H1 (cell line): Measurements from ENCODE around the gene ZMIZ1. TPM values are rescaled to one million over a fixed set of nuclear protein-coding genes. Genes with fewer than 3 reads are reported as not detected.

Experiments used
- CTCF ChIA-PET: fragments of 300-600 bp; sonication (Branson Sonifier 250); formaldehyde crosslinking; loops from one replicate; lab custom pipeline; 2021; ENCODE audit not compliant: partially characterized antibody; lab: Charles Lee
- POLR2A ChIA-PET: fragments of 300-600 bp; sonication (Branson Sonifier 250); formaldehyde crosslinking; loops from one replicate; lab custom pipeline; 2021; ENCODE audit warnings: inconsistent platforms; ENCODE audit not compliant: partially characterized antibody; lab: Charles Lee
- DNase-seq, 2 experiments: peaks; one replicate each; pipeline versions ENCODE4 v3.0.0 to v3.0.0-alpha.2; 2010 to 2022; ENCODE audit warnings: low spot score in 2 of 2, low read depth in 1 of 2, mixed read lengths in 1 of 2
- FAIRE-seq: peaks from 2 replicates; lab custom pipeline; 2011; peaks lifted over from hg19 to GRCh38; lab: Jason Lieb, UNC
- H2AFZ ChIP-seq: 2 replicates; pipeline ENCODE4 v1.8.1; 2012; ENCODE audit warnings: low read length, inconsistent platforms
- H2AK5ac ChIP-seq: 2 replicates; pipeline ENCODE4 v1.6.1; 2013; ENCODE audit warnings: low read depth, low read length
- H2BK120ac ChIP-seq: replicated peaks from 2 replicates; pipeline ENCODE3; 2013; ENCODE audit warnings: low read depth, low read length, inconsistent platforms
- H2BK12ac ChIP-seq: 2 replicates; pipeline ENCODE4 v1.6.1; 2013; ENCODE audit warnings: low read depth, low read length
- H2BK15ac ChIP-seq: 2 replicates; pipeline ENCODE4 v1.6.1; 2013; ENCODE audit warnings: low read length
- H2BK20ac ChIP-seq: 2 replicates; pipeline ENCODE4 v1.6.1; 2013; ENCODE audit warnings: low read length
- H2BK5ac ChIP-seq: 2 replicates; pipeline ENCODE4 v1.6.1; 2013; ENCODE audit warnings: low read depth, low read length
- H3K14ac ChIP-seq: 2 replicates; pipeline ENCODE4 v1.6.1; 2013; ENCODE audit warnings: inconsistent platforms; ENCODE audit not compliant: insufficient read length
- H3K18ac ChIP-seq: 2 replicates; pipeline ENCODE4 v1.6.1; 2013; ENCODE audit warnings: low read length; ENCODE audit errors: extremely low read depth
- H3K23ac ChIP-seq: 2 replicates; pipeline ENCODE4 v1.6.1; 2013; ENCODE audit warnings: inconsistent platforms; ENCODE audit not compliant: insufficient read length
- H3K23me2 ChIP-seq: 2 replicates; pipeline ENCODE4 v1.6.1; 2013; ENCODE audit warnings: low read depth, low read length
- H3K27ac ChIP-seq: 2 replicates; pipeline ENCODE4 v1.6.1; 2011; ENCODE audit warnings: low read depth, low read length, inconsistent platforms
- H3K27me3 ChIP-seq, 4 experiments: replicated peaks in 1 of 4; 1 replicate in 1 of 4; 2 replicates in 3 of 4; pipeline versions ENCODE4 v1.6.1 to v1.8.1; 2011 to 2013; ENCODE audit warnings: low read length in 3 of 4, mild to moderate bottlenecking in 3 of 4, inconsistent platforms in 2 of 4, mixed read lengths in 2 of 4, moderate library complexity in 1 of 4; ENCODE audit not compliant: control insufficient read depth in 3 of 4, insufficient read depth in 3 of 4; ENCODE audit errors: extremely low read depth in 1 of 4
- H3K36me3 ChIP-seq, 4 experiments: 2 replicates each; pipeline versions ENCODE4 v1.6.1 to v1.8.1; 2011 to 2013; ENCODE audit warnings: mild to moderate bottlenecking in 4 of 4, low read length in 3 of 4, moderate library complexity in 2 of 4, control low read depth in 1 of 4, inconsistent platforms in 1 of 4; ENCODE audit not compliant: insufficient read depth in 4 of 4, control insufficient read depth in 2 of 4
- H3K4ac ChIP-seq: replicated peaks from 2 replicates; pipeline ENCODE3; 2013; ENCODE audit warnings: low read length, low read depth, mixed read lengths, inconsistent platforms; ENCODE audit not compliant: insufficient read length
- H3K4me1 ChIP-seq, 4 experiments: replicated peaks in 1 of 4; 1 replicate in 1 of 4; 2 replicates in 3 of 4; pipeline versions ENCODE4 v1.6.1 to v1.8.1; 2011 to 2013; ENCODE audit warnings: low read length in 3 of 4, inconsistent platforms in 2 of 4, mixed read lengths in 1 of 4; ENCODE audit not compliant: insufficient read depth in 4 of 4, control insufficient read depth in 3 of 4
- H3K4me2 ChIP-seq, 2 experiments: 2 replicates each; pipeline versions ENCODE4 v1.6.1 to v1.8.1; 2011 to 2013; ENCODE audit warnings: low read depth in 2 of 2, low read length in 2 of 2, control low read depth in 1 of 2, inconsistent platforms in 1 of 2, mild to moderate bottlenecking in 1 of 2; ENCODE audit not compliant: insufficient read depth in 1 of 2
- H3K4me3 ChIP-seq, 4 experiments: fragments of 200-600, 300-600 bp in 1 of 4; sonication (generic), shearing (Covaris generic), sonication (Bioruptor Twin) in 1 of 4; 2 replicates each; pipeline versions ENCODE4 v1.5.1 to v1.8.1; 2011 to 2016; ENCODE audit warnings: low read length in 4 of 4, low read depth in 3 of 4, control low read depth in 2 of 4, inconsistent platforms in 2 of 4, mild to moderate bottlenecking in 2 of 4, mixed read lengths in 1 of 4, moderate library complexity in 1 of 4; ENCODE audit not compliant: insufficient read depth in 2 of 4; ENCODE audit errors: extremely low read depth in 1 of 4
- H3K56ac ChIP-seq: replicated peaks from 2 replicates; pipeline ENCODE3; 2013; ENCODE audit warnings: low read depth, mild to moderate bottlenecking, mixed read lengths, low read length, inconsistent platforms; ENCODE audit not compliant: insufficient read length
- H3K79me1 ChIP-seq: 2 replicates; pipeline ENCODE4 v1.6.1; 2013; ENCODE audit warnings: low read depth, low read length, control low read depth
- H3K79me2 ChIP-seq, 2 experiments: 2 replicates each; pipeline versions ENCODE4 v1.6.1 to v1.8.1; 2012 to 2013; ENCODE audit warnings: low read length in 2 of 2, mild to moderate bottlenecking in 2 of 2, inconsistent platforms in 1 of 2; ENCODE audit not compliant: insufficient read depth in 2 of 2, control insufficient read depth in 1 of 2
- H3K9ac ChIP-seq, 4 experiments: replicated peaks in 1 of 4; 1 replicate in 1 of 4; 2 replicates in 3 of 4; pipeline versions ENCODE4 v1.6.1 to v1.8.1; 2011 to 2013; ENCODE audit warnings: low read depth in 3 of 4, low read length in 3 of 4, control low read depth in 2 of 4, mild to moderate bottlenecking in 2 of 4, moderate library complexity in 2 of 4, inconsistent platforms in 1 of 4; ENCODE audit errors: extremely low read depth in 1 of 4
- H3K9me3 ChIP-seq, 2 experiments: 2 replicates each; pipeline versions ENCODE4 v1.6.1 to v1.8.1; 2012 to 2013; ENCODE audit warnings: mild to moderate bottlenecking in 2 of 2, moderate library complexity in 2 of 2, control low read depth in 1 of 2, inconsistent platforms in 1 of 2, low read depth in 1 of 2, low read length in 1 of 2, mixed read lengths in 1 of 2; ENCODE audit not compliant: insufficient read depth in 2 of 2
- H4K20me1 ChIP-seq, 2 experiments: replicated peaks in 1 of 2; 2 replicates each; pipeline versions ENCODE3 to v1.8.1; 2011 to 2013; ENCODE audit warnings: inconsistent platforms in 2 of 2, low read length in 2 of 2, mild to moderate bottlenecking in 1 of 2; ENCODE audit not compliant: insufficient read depth in 2 of 2, control insufficient read depth in 1 of 2
- H4K5ac ChIP-seq: 2 replicates; pipeline ENCODE4 v1.6.1; 2013; ENCODE audit warnings: low read length, low read depth, mixed read lengths, inconsistent platforms; ENCODE audit not compliant: insufficient read length
- H4K8ac ChIP-seq: 2 replicates; pipeline ENCODE4 v1.8.0; 2013; ENCODE audit warnings: mild to moderate bottlenecking, moderate library complexity, low read length, inconsistent platforms; ENCODE audit not compliant: insufficient read depth; ENCODE audit errors: extremely low read depth
- H4K91ac ChIP-seq: replicated peaks from 2 replicates; pipeline ENCODE3; 2013; ENCODE audit warnings: low read length, mixed read lengths, inconsistent platforms; ENCODE audit not compliant: insufficient read length
- BCL11A ChIP-seq, 2 experiments: IDR thresholded peaks; one replicate each; pipeline ENCODE4 v1.6.1; 2011; ENCODE audit warnings: low read depth in 2 of 2, low read length in 2 of 2, mild to moderate bottlenecking in 2 of 2
- BRCA1 ChIP-seq: IDR thresholded peaks from 2 replicates; pipeline ENCODE4 v1.6.1; 2012; ENCODE audit warnings: low read depth, low read length, improper control_type of control experiment
- CBX8 ChIP-seq: fragments of 300-800, 300-1000 bp; sonication (generic); IDR thresholded peaks from 2 replicates; pipeline ENCODE4 v1.7.1; 2016; ENCODE audit warnings: low read depth, low read length, borderline replicate concordance
- JUN ChIP-seq: IDR thresholded peaks from 2 replicates; pipeline ENCODE4 v1.6.1; 2011; ENCODE audit warnings: low read depth, mild to moderate bottlenecking, improper control_type of control experiment, low read length
- RFX5 ChIP-seq: IDR thresholded peaks from 2 replicates; pipeline ENCODE4 v1.6.1; 2011; ENCODE audit warnings: low read depth, low read length, improper control_type of control experiment, borderline replicate concordance
- SIN3A ChIP-seq, 2 experiments: IDR thresholded peaks in 1 of 2; conservative IDR thresholded peaks in 1 of 2; 2 replicates each; pipeline ENCODE4 v1.6.1; 2011 to 2012; ENCODE audit warnings: low read length in 2 of 2, improper control_type of control experiment in 1 of 2, low read depth in 1 of 2, mild to moderate bottlenecking in 1 of 2
- SIRT6 ChIP-seq: IDR thresholded peaks from one replicate; pipeline ENCODE4 v1.7.1; 2012; ENCODE audit warnings: low read length, inconsistent platforms
- SP1 ChIP-seq: IDR thresholded peaks from 2 replicates; pipeline ENCODE4 v1.6.1; 2011; ENCODE audit warnings: low read depth, low read length
- SP2 ChIP-seq: IDR thresholded peaks from 2 replicates; pipeline ENCODE4 v1.6.1; 2012; ENCODE audit warnings: mild to moderate bottlenecking, low read length, inconsistent platforms
- TAF1 ChIP-seq: IDR thresholded peaks from 2 replicates; pipeline ENCODE4 v1.6.1; 2011; ENCODE audit warnings: mild to moderate bottlenecking, low read depth, low read length
- TBP ChIP-seq: IDR thresholded peaks from 2 replicates; pipeline ENCODE4 v1.6.1; 2011; ENCODE audit warnings: low read depth, low read length, improper control_type of control experiment
- TCF12 ChIP-seq: IDR thresholded peaks from 2 replicates; pipeline ENCODE4 v1.6.1; 2011; ENCODE audit warnings: low read depth, mild to moderate bottlenecking, low read length
- WGBS, 2 experiments: shearing (Covaris generic) in 1 of 2; methylation state at CpG; one replicate each; pipeline versions ENCODE4 v1.1.6 to v1.1.7; 2013 to 2015; ENCODE audit warnings: low lambda C conversion rate in 2 of 2, mixed read lengths in 2 of 2, inconsistent platforms in 1 of 2, low coverage in 1 of 2, missing lambda C conversion rate in 1 of 2; ENCODE audit not compliant: insufficient replicate concordance in 2 of 2, insufficient coverage in 1 of 2, insufficient read length in 1 of 2; ENCODE audit errors: extremely low coverage in 1 of 2, missing lambda C conversion rate in 1 of 2; 5-methylcytosine and 5-hydroxymethylcytosine counted together
- polyA plus RNA-seq, 7 experiments: library from polyadenylated mRNA; depleted of rRNA in 3 of 7; stranded (reverse) in 5 of 7; unstranded in 2 of 7; fragments of >200 nt in 5 of 7; fragments of 200-250 nt in 2 of 7; gene quantifications; 1 replicate in 5 of 7; 2 replicates in 1 of 7; 4 replicates in 1 of 7; pipeline versions ENCODE4 v1.2.1 to v1.2.3, GENCODE V29; 2011 to 2013; ENCODE audit warnings: missing spikeins in 2 of 7, mixed read lengths in 2 of 7
- total RNA-seq: library from RNA; stranded (reverse); fragmentation: NEBNext Ultra II Directional; extraction: Animal tissue kit (Norgen Biotek cat#: 25700); gene quantifications from 2 replicates; pipeline ENCODE4 v1.2.1, GENCODE V29; 2021
- TF ChIP-seq, protein P1 (sequence below): IDR thresholded peaks from 2 replicates; pipeline ENCODE4 v1.6.1; 2011; ENCODE audit warnings: low read depth, mild to moderate bottlenecking, low read length; ENCODE audit not compliant: insufficient read depth

ZMIZ1 gene
- total and polyA plus RNA-seq, 2 of the 8 experiments (the other 6 are each of a cell fraction or from before 2014, with no cell fraction given): 8.1 to 28.0 TPM

DNA sequence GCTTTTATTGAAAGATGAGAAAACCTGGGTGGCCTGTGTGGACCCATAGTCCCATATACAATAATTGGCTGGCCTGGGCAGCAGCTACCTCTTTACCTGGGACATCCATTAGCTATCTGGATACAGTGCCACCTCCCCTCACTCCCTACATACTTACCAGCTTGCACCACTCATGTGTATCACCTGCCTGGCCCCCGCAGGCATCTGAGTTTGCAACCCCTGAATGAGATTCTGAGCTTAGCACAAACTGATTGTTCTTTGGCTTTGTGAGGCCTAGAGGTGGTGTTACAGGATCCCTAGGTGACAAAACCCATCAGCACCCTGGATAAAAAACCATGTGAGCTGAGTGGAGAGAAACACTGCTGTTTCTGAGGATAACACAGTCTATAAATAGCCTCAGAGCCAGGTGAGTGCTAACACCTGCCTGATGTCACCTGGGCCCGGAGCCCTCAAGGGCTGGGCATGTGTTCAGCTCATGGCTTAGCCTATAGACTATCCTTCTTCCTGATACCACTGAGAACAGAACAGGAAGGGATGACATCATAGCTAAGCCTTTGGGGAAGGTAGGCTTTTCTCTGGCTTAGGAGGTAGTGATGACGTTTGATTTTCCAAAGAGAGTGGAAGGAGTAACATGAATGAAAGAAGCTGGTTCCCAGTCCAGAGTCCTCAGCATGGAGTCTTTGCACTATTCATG lies 275.9 kb downstream of the ZMIZ1 start:
- H4K5ac ChIP-seq: no peak overlapping the region
- H2BK20ac ChIP-seq: no peak overlapping the region
- ChIA-PET CTCF (interaction anchor here (0.9 to 6.6 kb wide), 9 partner anchors 9 to 144 kb away, joined by 3 to 50 read pairs (median 5); no protein-coding TSS in a partner anchor), POLR2A (interaction anchor here (1.0 to 1.4 kb wide), 4 partner anchors 9 to 50 kb away, joined by 3 to 6 read pairs (median 4); no protein-coding TSS in a partner anchor)
- H3K56ac ChIP-seq: no peak overlapping the region
- no peaks in the 10 kb centered on the region for H3K9me3 ChIP-seq
- H4K8ac ChIP-seq: no peak overlapping the region
- H2BK12ac ChIP-seq: no peak overlapping the region
- no peaks in the 10 kb centered on the region for H3K27me3 ChIP-seq
- H3K4ac ChIP-seq: no peak overlapping the region
- no peak overlapping the region for H2BK5ac ChIP-seq
- no peak overlapping the region; a peak in 1 of 8 replicates for H3K4me3 ChIP-seq
- no peak overlapping the region for H3K9ac ChIP-seq
- no peak overlapping the region for H4K91ac ChIP-seq
- no peak for DNase-seq
- no peak overlapping the region for H2AK5ac ChIP-seq
- H3K27ac ChIP-seq: no peak overlapping the region
- no peak for FAIRE-seq
- H3K23ac ChIP-seq: no peak overlapping the region
- peaks cover 0 to 14% (median 6%) of the 10 kb centered on the region in 4 experiments; a peak in 6 of 7 replicates for H3K4me1 ChIP-seq
- H3K18ac ChIP-seq: no peak overlapping the region
- no peak overlapping the region for H2BK120ac ChIP-seq
- H3K36me3 ChIP-seq: peaks cover 0 to 5% (median 1%) of the 10 kb centered on the region in 4 experiments; a peak in 3 of 8 replicates
- 90% methylated on average over 3 of the region's 3 CpGs; no CpG with 5 or more reads in 1 of the 2 experiments for WGBS, 2 experiments
- H3K14ac ChIP-seq: no peak overlapping the region
- peaks cover 13% of the 10 kb centered on the region; the same call in 1 of the 2 replicates for H3K79me1 ChIP-seq
- H2BK15ac ChIP-seq: no peak overlapping the region
- H4K20me1 ChIP-seq: peaks cover 8 to 11% of the 10 kb centered on the region in 2 experiments
- no peak overlapping the region for H2AFZ ChIP-seq
- H3K79me2 ChIP-seq: peaks cover 0 to 11% of the 10 kb centered on the region in 2 experiments; a peak in 1 of 4 replicates
- no peak overlapping the region for H3K4me2 ChIP-seq
- H3K23me2 ChIP-seq: peaks cover 8% of the 10 kb centered on the region; the same call in 1 of the 2 replicates
- no peak for TF ChIP-seq BRCA1
- TF ChIP-seq JUN: no peak
- TF ChIP-seq RFX5: no peak
- no peak for TF ChIP-seq SP2
- no peak for TF ChIP-seq SP1
- TF ChIP-seq TAF1: no peak
- TF ChIP-seq SIRT6: no peak
- TF ChIP-seq TBP: no peak
- TF ChIP-seq, protein P1, sequence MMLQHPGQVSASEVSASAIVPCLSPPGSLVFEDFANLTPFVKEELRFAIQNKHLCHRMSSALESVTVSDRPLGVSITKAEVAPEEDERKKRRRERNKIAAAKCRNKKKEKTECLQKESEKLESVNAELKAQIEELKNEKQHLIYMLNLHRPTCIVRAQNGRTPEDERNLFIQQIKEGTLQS: no peak
- TF ChIP-seq TCF12: no peak
- no peak for TF ChIP-seq BCL11A (IDR thresholded peaks at IDR 0.05; ENCODE audit: low read depth in 2 of 2, low read length in 2 of 2)
- TF ChIP-seq CBX8: no peak
- TF ChIP-seq SIN3A (conservative IDR thresholded peaks at IDR 0.05 in 1 of 2, IDR thresholded peaks at IDR 0.05 in 1 of 2; ENCODE audit: low read depth in 1 of 2, low read length in 2 of 2): no peak
